GM11168 (cell line): ENCODE data around the gene CUX1.
"Not testable (repeated sequence)": the region's sequence is repeated elsewhere in the genome, so short reads cannot be mapped to it uniquely, and the experiment has no call there.

Source experiments
- in situ Hi-C: fragments of 300-500 bp; cut with MboI; formaldehyde crosslinking; loops from one replicate; pipeline ENCODE4 v1.12.0; 2022; ENCODE audit warnings: low sequenced_read_pairs; ENCODE audit not compliant: unreplicated experiment

The CUX1 gene

GRCh38 chr7:102325106-102325505 is 507.7 kb downstream of the CUX1 start:
- in situ Hi-C loops = loop anchor here (5.0 kb wide), 1 partner anchor 57 kb away; no protein-coding TSS in a partner anchor

DNA sequence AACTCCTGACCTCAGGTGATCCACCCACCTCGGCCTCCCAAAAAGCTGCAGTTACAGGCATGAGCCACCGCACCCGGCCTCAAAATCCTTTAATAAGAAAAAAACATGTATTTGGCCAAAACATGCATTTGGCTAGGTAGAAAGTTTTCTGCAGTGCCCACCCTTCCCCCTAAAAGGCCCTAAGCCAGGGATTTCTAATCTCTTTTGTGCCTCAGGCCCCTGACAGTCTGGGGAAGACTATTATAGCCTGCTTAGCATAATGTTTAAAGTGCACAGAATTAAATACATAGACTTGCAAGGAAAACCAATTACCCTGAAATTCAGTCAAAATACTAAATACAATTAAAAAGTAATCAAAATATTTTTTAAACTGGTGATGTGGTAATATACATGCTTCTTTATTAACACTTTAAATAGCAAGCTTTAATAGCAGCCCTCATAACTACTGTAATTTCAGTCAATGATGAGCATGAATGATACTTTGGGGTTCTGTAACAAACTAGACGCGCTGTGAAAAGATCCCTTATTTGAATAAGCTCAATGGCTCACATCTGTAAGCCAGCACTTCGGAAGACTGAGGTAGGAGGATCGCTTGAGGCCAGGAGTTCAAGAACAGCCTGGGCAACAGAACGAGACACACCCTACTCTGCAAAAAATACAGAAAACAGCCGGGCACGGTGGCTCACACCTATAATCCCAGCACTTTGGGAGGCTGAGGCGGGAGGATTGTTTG is 508.9 kb downstream of the CUX1 start:
- in situ Hi-C loops = loop anchor here (5.0 kb wide), 1 partner anchor 56 kb away; no protein-coding TSS in a partner anchor

DNA sequence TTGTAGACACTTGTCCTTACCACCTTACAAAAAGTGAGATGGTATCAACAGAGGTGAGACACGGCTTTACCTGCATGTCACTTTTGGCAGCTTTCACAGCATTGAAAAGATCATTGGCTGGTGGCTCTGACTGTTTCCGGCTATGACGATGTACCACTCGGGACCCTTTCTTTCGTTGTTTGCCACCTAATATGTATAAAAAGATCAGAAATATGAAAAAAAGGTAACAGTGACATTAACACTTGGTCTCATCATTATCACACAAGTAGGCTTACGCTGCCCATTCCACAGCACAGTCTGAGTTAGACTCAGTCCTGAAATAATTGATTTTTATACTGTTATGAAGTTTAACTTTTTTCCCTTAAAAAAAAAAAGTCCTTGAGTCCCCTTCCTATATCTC is 509.8 kb downstream of the CUX1 start:
- in situ Hi-C loops = loop anchor here (5.0 kb wide), 1 partner anchor 55 kb away; no protein-coding TSS in a partner anchor

DNA sequence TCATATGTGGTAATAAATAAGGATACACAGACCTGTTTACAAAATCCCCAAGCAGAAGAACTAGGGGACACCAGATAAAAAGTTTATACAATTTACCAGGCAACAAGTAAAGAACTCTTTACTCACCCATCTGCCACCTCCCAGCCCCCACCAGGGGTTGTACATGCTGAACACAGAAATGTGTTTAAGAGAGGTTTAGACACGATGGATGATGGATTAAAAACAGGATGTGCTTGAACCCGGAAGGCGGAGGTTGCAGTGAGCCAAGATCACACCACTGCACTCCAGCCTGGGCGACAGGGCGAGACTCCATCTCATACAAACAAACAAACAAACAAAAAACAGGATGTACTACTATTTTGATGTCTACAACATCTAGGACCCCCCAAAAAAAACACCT is 511.4 kb downstream of the CUX1 start:
- in situ Hi-C loops = loop anchor here (5.0 kb wide), 1 partner anchor 53 kb away; no protein-coding TSS in a partner anchor

GRCh38 chr7:102329366-102329765 is 511.9 kb downstream of the CUX1 start:
- in situ Hi-C loops = loop anchor here (5.0 kb wide), 1 partner anchor 53 kb away; no protein-coding TSS in a partner anchor

DNA sequence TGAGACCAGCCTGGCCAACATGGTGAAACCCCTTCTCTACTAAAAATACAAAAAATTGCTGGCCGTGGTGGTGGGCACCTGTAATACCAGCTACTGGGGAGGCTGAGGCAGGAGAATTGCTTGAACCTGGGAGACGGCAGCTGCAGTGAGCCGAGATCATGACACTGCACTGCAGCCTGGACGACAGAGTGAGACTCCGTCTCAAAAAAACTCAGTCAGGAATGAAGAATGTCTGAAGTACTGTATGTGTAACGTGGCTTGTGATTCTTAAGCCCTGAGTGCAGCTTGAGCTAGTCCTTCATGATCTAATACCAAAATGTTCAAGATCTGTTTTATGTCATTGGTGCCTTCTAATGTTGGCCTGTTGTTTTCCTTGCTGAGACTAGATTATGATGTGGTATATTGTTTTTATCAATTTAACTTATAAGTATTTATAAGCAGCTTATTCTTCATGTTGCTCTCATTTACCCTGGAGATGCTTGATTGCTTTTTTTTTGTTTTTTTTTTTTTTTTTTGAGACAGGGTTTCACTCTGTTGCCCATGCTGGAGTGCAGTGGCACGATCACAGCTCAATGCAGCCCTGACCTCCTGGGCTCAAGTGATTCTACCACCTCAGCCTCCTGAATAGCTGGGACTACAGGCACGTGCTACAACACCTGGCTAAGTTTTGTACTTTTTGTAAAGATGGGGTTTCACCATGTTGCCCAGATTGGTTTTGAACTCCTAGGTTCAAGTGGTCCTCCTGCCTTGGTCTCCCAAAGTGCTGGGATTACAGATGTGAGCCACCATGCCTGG is 513.4 kb downstream of the CUX1 start:
- in situ Hi-C loops = not testable (repeated sequence)
